Measurements from ENCODE around the gene ZNF507.
"Not testable (repeated sequence)": the region's sequence is repeated elsewhere in the genome, so short reads cannot be mapped to it uniquely, and the experiment has no call there.

Gene ZNF507

GRCh38 chr19:32407004-32407992 lies 61.9 kb downstream of the ZNF507 start:
- no peak for DNase-seq (ENCODE audit: low read depth, low spot score)

GRCh38 chr19:32415246-32415645 lies 69.8 kb downstream of the ZNF507 start:
- no peak for DNase-seq (ENCODE audit: low read depth, low spot score)

GRCh38 chr19:32415669-32416068 lies 70.3 kb downstream of the ZNF507 start:
- no peak for DNase-seq (ENCODE audit: low read depth, low spot score)

- no peak for DNase-seq (ENCODE audit: low read depth, low spot score)
Observed at GRCh38 chr19:32416749-32417456, 71.5 kb downstream of the ZNF507 start.

GRCh38 chr19:32418155-32418554 lies 72.7 kb downstream of the ZNF507 start:
- no peak for DNase-seq (ENCODE audit: low read depth, low spot score)

- DNase-seq (ENCODE audit: low read depth, low spot score): no peak
Observed at GRCh38 chr19:32421589-32422361, 76.4 kb downstream of the ZNF507 start.

GRCh38 chr19:32422435-32422834 lies 77.0 kb downstream of the ZNF507 start:
- DNase-seq (ENCODE audit: low read depth, low spot score): no peak

GRCh38 chr19:32423944-32424343 lies 78.5 kb downstream of the ZNF507 start:
- DNase-seq (ENCODE audit: low read depth, low spot score): not testable (repeated sequence)

GRCh38 chr19:32427536-32427935 lies 82.1 kb downstream of the ZNF507 start:
- no peak for DNase-seq (ENCODE audit: low read depth, low spot score)

GRCh38 chr19:32436692-32437091 lies 91.3 kb downstream of the ZNF507 start:
- no peak for DNase-seq (ENCODE audit: low read depth, low spot score)

GRCh38 chr19:32437096-32437495 lies 91.7 kb downstream of the ZNF507 start:
- no peak for DNase-seq (ENCODE audit: low read depth, low spot score)

Measured in iPS DF 19.7 (cell line).